PC-9 (cell line): ENCODE measurements around the gene MAPK10. TPM values are rescaled to one million over a fixed set of nuclear protein-coding genes. Genes with fewer than 3 reads are reported as not detected.
"Not testable (repeated sequence)": the region's sequence is repeated elsewhere in the genome, so short reads cannot be mapped to it uniquely, and the experiment has no call there.

Experiments used
- BruUV-seq: library from RNA; stranded (reverse); fragments of 400-500 nt; replicated peaks from 2 replicates; lab custom pipeline; 2021; lab: Mats Ljungman, UMichigan
- CTCF ChIA-PET: fragments of 300-600 bp; sonication (Branson Sonifier 250); formaldehyde crosslinking; loops from one replicate; lab custom pipeline; 2022; ENCODE audit warnings: antibody characterized with exemption; lab: Charles Lee
- POLR2A ChIA-PET: fragments of 300-600 bp; sonication (Branson Sonifier 250); formaldehyde crosslinking; loops from one replicate; lab custom pipeline; 2022; ENCODE audit warnings: antibody characterized with exemption; ENCODE audit not compliant: unreplicated experiment; lab: Charles Lee
- DNase-seq, 2 experiments: peaks; one replicate each; pipeline versions ENCODE4 v3.0.0 to v3.0.0-alpha.2; 2015 to 2022; ENCODE audit warnings: mixed read lengths in 1 of 2
- H2AFZ ChIP-seq: fragments of 200-600 bp; sonication (generic); 2 replicates; pipeline ENCODE4 v1.8.1; 2017; ENCODE audit warnings: antibody characterized with exemption
- H3F3A ChIP-seq: fragments of 200-600 bp; sonication (generic); 2 replicates; pipeline ENCODE4 v1.8.1; 2017; ENCODE audit warnings: antibody characterized with exemption, mild to moderate bottlenecking, low read depth; ENCODE audit not compliant: insufficient read depth
- H3K27ac ChIP-seq: fragments of 200-600 bp; sonication (generic); 2 replicates; pipeline ENCODE4 v1.6.1; 2016; ENCODE audit warnings: mixed run types
- H3K27me3 ChIP-seq: fragments of 200-600 bp; sonication (generic); 2 replicates; pipeline ENCODE4 v1.6.1; 2016; ENCODE audit warnings: low read depth, mixed run types; ENCODE audit not compliant: insufficient read depth
- H3K36me3 ChIP-seq: fragments of 200-600 bp; sonication (generic); 2 replicates; pipeline ENCODE4 v1.6.1; 2016; ENCODE audit warnings: low read depth, mixed run types
- H3K4me1 ChIP-seq: fragments of 200-600 bp; sonication (generic); replicated peaks from 2 replicates; pipeline ENCODE4 v1.6.1; 2016; ENCODE audit warnings: mixed run types; ENCODE audit not compliant: insufficient read depth
- H3K4me2 ChIP-seq: fragments of 200-600 bp; sonication (generic); 2 replicates; pipeline ENCODE4 v1.6.1; 2017; ENCODE audit warnings: mixed run types
- H3K4me3 ChIP-seq: fragments of 200-600 bp; sonication (generic); 2 replicates; pipeline ENCODE4 v1.6.1; 2016; ENCODE audit warnings: mixed run types
- H3K79me2 ChIP-seq: fragments of 200-600 bp; sonication (generic); 2 replicates; pipeline ENCODE4 v1.6.1; 2017; ENCODE audit warnings: low read depth, mixed run types
- H3K9me2 ChIP-seq: fragments of 200-600 bp; sonication (generic); 2 replicates; pipeline ENCODE4 v1.8.1; 2017; ENCODE audit warnings: mild to moderate bottlenecking; ENCODE audit not compliant: insufficient read depth
- H3K9me3 ChIP-seq: fragments of 200-600 bp; sonication (generic); 2 replicates; pipeline ENCODE4 v1.8.1; 2016; ENCODE audit warnings: low read depth; ENCODE audit not compliant: insufficient read depth
- H4K20me1 ChIP-seq: fragments of 200-600 bp; sonication (generic); 2 replicates; pipeline ENCODE4 v1.8.1; 2017; ENCODE audit not compliant: insufficient read depth
- EZH2 ChIP-seq: fragments of 200-600 bp; sonication (generic); IDR thresholded peaks from 2 replicates; pipeline ENCODE4 v1.8.0; 2017; ENCODE audit warnings: antibody characterized with exemption, low read depth
- intact Hi-C: fragments of 100-400 bp; cut with micrococcal nuclease; formaldehyde crosslinking; loops from one replicate; pipeline ENCODE4 v1.10.0; 2022; ENCODE audit not compliant: unreplicated experiment
- total RNA-seq: library from RNA; stranded (reverse); gene quantifications from 2 replicates; pipeline ENCODE4 v1.2.3, GENCODE V29; 2021
- TF ChIP-seq, protein P1 (sequence below): fragments of 200-600 bp; sonication (generic); conservative IDR thresholded peaks from 2 replicates; pipeline ENCODE4 v1.6.1; 2017; ENCODE audit warnings: mixed run types, antibody characterized with exemption, mild to moderate bottlenecking, moderate library complexity

MAPK10 gene
- total RNA-seq, 1 experiment from 2014 or later = 4.2 TPM

DNA sequence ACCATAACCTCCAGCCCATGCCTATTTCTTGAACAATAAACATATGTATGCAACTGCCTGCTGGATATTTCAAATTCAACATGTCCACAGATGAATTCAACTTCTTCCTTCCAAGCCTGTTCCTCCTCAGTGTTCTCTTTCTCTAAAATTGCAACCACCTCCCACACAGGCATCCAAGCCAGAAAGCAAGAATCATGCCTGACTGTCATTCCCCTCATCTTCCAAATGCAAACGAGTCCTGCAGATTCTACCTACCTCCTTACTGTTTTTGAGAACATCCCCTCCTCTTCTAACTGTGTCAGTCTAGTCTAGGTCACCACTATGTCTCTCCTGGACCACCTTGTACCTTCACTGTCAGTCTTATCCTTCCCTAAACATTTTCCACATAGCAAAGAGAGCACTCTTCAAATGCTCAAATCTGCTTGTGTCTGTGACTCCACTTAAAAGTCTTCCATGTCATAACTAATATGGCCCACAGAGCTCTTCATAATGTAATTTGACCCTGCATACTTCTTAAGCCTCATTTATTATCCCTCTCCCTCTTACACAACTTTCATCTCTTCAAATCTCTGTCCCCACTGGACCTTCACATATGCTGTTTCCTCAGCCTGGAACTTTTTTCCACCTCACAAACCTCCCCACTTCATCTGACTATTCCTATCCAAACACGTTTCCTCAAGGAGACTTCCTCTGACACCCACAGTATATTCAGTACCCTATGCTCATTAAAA is 25.7 kb downstream of the MAPK10 start:
- H3K4me1 ChIP-seq = peaks cover 9% of the 10 kb centered on the region
- H3K36me3 ChIP-seq = no peaks in the 10 kb centered on the region
- H3K27ac ChIP-seq = no peak overlapping the region
- no peaks in the 10 kb centered on the region for H3K79me2 ChIP-seq
- H2AFZ ChIP-seq = no peak overlapping the region
- POLR2A ChIA-PET = no interaction called here
- no peaks in the 10 kb centered on the region for H3K9me2 ChIP-seq
- H3K27me3 ChIP-seq = no peaks in the 10 kb centered on the region
- no peak overlapping the region for H3K4me3 ChIP-seq
- CTCF ChIA-PET = no interaction called here
- no TSS peak for BruUV-seq
- H4K20me1 ChIP-seq = no peaks in the 10 kb centered on the region
- H3K9me3 ChIP-seq = no peaks in the 10 kb centered on the region
- TF ChIP-seq, protein P1, sequence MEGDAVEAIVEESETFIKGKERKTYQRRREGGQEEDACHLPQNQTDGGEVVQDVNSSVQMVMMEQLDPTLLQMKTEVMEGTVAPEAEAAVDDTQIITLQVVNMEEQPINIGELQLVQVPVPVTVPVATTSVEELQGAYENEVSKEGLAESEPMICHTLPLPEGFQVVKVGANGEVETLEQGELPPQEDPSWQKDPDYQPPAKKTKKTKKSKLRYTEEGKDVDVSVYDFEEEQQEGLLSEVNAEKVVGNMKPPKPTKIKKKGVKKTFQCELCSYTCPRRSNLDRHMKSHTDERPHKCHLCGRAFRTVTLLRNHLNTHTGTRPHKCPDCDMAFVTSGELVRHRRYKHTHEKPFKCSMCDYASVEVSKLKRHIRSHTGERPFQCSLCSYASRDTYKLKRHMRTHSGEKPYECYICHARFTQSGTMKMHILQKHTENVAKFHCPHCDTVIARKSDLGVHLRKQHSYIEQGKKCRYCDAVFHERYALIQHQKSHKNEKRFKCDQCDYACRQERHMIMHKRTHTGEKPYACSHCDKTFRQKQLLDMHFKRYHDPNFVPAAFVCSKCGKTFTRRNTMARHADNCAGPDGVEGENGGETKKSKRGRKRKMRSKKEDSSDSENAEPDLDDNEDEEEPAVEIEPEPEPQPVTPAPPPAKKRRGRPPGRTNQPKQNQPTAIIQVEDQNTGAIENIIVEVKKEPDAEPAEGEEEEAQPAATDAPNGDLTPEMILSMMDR = no peak
- no peak for TF ChIP-seq EZH2
- intact Hi-C loops = no loop called here
- H3F3A ChIP-seq = no peaks in the 10 kb centered on the region
- no peak for DNase-seq
- H3K4me2 ChIP-seq = no peak overlapping the region

DNA sequence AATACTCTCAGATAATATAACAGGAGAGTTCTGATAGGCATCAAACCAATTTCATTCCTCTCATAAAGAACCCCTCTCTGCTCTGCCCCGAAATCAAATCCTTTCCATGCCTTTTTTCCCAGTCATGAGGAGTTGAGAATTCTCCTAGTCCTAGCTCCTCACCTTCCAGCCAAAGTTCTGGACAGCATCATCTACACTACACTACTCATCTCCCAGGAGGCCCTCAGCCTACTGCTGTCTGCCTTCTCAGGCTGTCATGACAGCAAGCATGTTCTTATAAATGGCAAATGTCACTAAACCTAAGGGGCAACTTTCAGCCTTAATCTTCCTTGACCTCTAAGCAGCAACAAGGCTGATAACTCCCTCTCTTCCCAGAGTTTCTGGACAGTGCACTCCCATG is 26.6 kb downstream of the MAPK10 start:
- BruUV-seq = no TSS peak
- Histone ChIP-seq H2AFZ (no peak overlapping the region), H3K4me3 (no peak overlapping the region), H3K27ac (no peak overlapping the region), H3K4me2 (no peak overlapping the region), H3F3A (no peaks in the 10 kb centered on the region), H3K9me3 (no peaks in the 10 kb centered on the region), H3K36me3 (no peaks in the 10 kb centered on the region), H3K79me2 (no peaks in the 10 kb centered on the region), H3K27me3 (no peaks in the 10 kb centered on the region), H4K20me1 (no peaks in the 10 kb centered on the region), H3K9me2 (no peaks in the 10 kb centered on the region), H3K4me1 (no peaks in the 10 kb centered on the region)
- intact Hi-C loops = no loop called here
- TF ChIP-seq, protein P1 = no peak
- TF ChIP-seq EZH2 = no peak
- DNase-seq = no peak
- ChIA-PET POLR2A (no interaction called here), CTCF (no interaction called here)

DNA sequence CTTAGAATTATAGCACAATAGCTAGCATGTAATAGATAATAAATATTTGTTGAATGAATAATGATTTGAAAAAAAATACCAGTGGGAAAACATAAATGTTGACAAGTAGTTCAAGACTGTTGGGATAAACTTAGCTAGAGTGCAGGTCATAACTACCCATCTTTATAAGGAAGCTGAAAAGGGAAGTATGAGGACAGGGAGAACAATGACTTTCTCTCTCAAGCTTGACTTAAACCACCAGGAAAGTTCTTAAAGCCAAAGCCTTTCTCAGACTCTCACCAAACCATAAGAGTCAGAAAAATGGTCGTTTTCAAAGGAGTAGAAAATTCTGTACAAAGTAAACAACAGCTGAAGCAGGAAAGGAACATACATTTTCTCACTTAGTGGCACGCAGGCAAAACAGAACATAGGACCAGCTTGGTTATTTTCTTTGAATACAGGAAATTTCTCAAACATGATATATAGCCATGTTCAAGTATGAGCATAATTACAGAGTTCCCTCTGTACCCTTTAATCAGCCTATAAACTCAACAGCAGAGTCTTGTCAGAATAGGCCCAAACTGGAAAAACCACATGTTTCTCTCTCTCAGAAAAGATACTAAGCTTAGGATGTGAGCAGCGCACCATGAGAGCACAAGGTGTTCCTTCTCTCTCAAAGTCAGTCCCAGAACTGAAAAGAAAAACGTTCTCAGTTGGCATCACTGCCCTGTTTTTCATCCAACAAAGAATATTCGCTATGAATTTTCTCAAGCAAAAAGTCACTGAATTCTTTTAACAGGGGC is 28.7 kb downstream of the MAPK10 start:
- no peaks in the 10 kb centered on the region for H3K36me3 ChIP-seq
- ChIA-PET CTCF (no interaction called here), POLR2A (no interaction called here)
- H2AFZ ChIP-seq = no peak overlapping the region
- H3K79me2 ChIP-seq = no peaks in the 10 kb centered on the region
- H3K27me3 ChIP-seq = no peaks in the 10 kb centered on the region
- H3K4me1 ChIP-seq = no peaks in the 10 kb centered on the region
- H3K4me3 ChIP-seq = no peak overlapping the region
- H3K27ac ChIP-seq = no peak overlapping the region
- TF ChIP-seq EZH2 = no peak
- TF ChIP-seq, protein P1 = no peak
- BruUV-seq = no TSS peak
- H3K4me2 ChIP-seq = no peak overlapping the region
- no peak for DNase-seq
- no peaks in the 10 kb centered on the region for H3K9me2 ChIP-seq
- H3F3A ChIP-seq = no peaks in the 10 kb centered on the region
- H4K20me1 ChIP-seq = no peaks in the 10 kb centered on the region
- no peaks in the 10 kb centered on the region for H3K9me3 ChIP-seq
- intact Hi-C loops = no loop called here

DNA sequence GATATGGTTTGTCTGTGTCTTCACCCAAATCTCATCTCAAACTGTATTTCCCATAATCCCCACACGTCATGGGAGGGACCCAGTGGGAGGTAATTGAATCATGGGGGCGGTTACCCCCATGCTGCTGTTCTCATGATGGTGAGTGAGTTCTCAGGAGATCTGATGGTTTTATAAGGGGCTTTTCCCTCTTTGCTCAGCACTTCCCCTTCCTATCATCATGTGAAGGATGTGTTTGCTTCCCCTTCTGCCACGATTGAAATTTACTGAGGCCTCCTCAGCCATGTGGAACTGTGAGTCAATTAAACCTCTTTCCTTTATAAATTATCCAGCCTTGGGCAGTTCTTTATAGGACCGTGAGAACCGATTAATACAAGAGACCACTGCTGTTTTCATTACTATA is 29.4 kb downstream of the MAPK10 start:
- POLR2A ChIA-PET, H3F3A ChIP-seq, H3K4me3 ChIP-seq, H2AFZ ChIP-seq, intact Hi-C loops, BruUV-seq, H3K27ac ChIP-seq, H3K4me2 ChIP-seq, CTCF ChIA-PET, H3K9me3 ChIP-seq, H3K36me3 ChIP-seq, H3K27me3 ChIP-seq, H3K79me2 ChIP-seq, H3K9me2 ChIP-seq, DNase-seq, H3K4me1 ChIP-seq, H4K20me1 ChIP-seq: not testable (repeated sequence)
